Endothelial cell of umbilical vein (primary cell): Measurements from ENCODE around the gene ATOSB. TPM values are rescaled to one million over a fixed set of nuclear protein-coding genes. Genes with fewer than 3 reads are reported as not detected.

Experiments used
- BruUV-seq: library from RNA; stranded (reverse); fragments of 400-500 nt; replicated peaks from 2 replicates; lab custom pipeline; 2021; lab: Mats Ljungman, UMichigan
- CTCF ChIA-PET: fragments of 300-600, 350-600 bp; sonication (Branson Sonifier 250); formaldehyde crosslinking; loops from one replicate; lab custom pipeline; 2021; ENCODE audit warnings: antibody characterized with exemption, inconsistent platforms; lab: Charles Lee
- POLR2A ChIA-PET: fragments of 300-600, 350-600 bp; sonication (Branson Sonifier 250); formaldehyde crosslinking; loops from one replicate; lab custom pipeline; 2021; ENCODE audit warnings: antibody characterized with exemption, inconsistent platforms; lab: Charles Lee
- DNase-seq: peaks from one replicate; pipeline ENCODE4 v3.0.0-alpha.2; 2011; ENCODE audit warnings: low read depth, low spot score
- FAIRE-seq: peaks from 2 replicates; lab custom pipeline; 2011; peaks lifted over from hg19 to GRCh38; lab: Jason Lieb, UNC
- H2AFZ ChIP-seq: 2 replicates; pipeline ENCODE4 v1.6.0; 2012; ENCODE audit warnings: low read depth, low read length, control low read depth, inconsistent platforms
- H3K27ac ChIP-seq: 2 replicates; pipeline ENCODE4 v1.5.1; 2011; ENCODE audit warnings: low read depth, mild to moderate bottlenecking, control low read depth, low read length, moderate library complexity; ENCODE audit not compliant: insufficient read depth
- H3K27me3 ChIP-seq, 2 experiments: 2 replicates each; pipeline versions ENCODE4 v1.6.0 to v1.6.1; 2011; ENCODE audit warnings: low read length in 2 of 2, mixed read lengths in 1 of 2; ENCODE audit not compliant: control insufficient read depth in 2 of 2, insufficient read depth in 2 of 2
- H3K36me3 ChIP-seq, 2 experiments: 2 replicates in 1 of 2; 3 replicates in 1 of 2; pipeline ENCODE4 v1.5.1; 2011; ENCODE audit warnings: low read length in 2 of 2, mild to moderate bottlenecking in 1 of 2, moderate library complexity in 1 of 2; ENCODE audit not compliant: control insufficient read depth in 2 of 2, insufficient read depth in 2 of 2; ENCODE audit errors: extremely low read depth in 1 of 2
- H3K4me1 ChIP-seq: 3 replicates; pipeline ENCODE4 v1.5.1; 2011; ENCODE audit warnings: mild to moderate bottlenecking, low read length; ENCODE audit not compliant: control insufficient read depth, insufficient read depth; ENCODE audit errors: extremely low read depth
- H3K4me2 ChIP-seq: 2 replicates; pipeline ENCODE4 v1.6.1; 2011; ENCODE audit warnings: low read length, control low read depth, mixed read lengths; ENCODE audit not compliant: insufficient read depth
- H3K4me3 ChIP-seq, 3 experiments: fragments of 200-600 bp in 1 of 3; sonication (generic), shearing (Covaris generic) in 1 of 3; replicated peaks in 1 of 3; 2 replicates each; pipeline ENCODE4 v1.5.1; 2011 to 2016; ENCODE audit warnings: control low read depth in 3 of 3, low read length in 3 of 3, mild to moderate bottlenecking in 2 of 3, inconsistent platforms in 1 of 3, low read depth in 1 of 3, moderate library complexity in 1 of 3; ENCODE audit not compliant: insufficient read depth in 1 of 3
- H3K79me2 ChIP-seq: 2 replicates; pipeline ENCODE4 v1.6.0; 2012; ENCODE audit warnings: low read length, inconsistent platforms; ENCODE audit not compliant: control insufficient read depth, insufficient read depth
- H3K9ac ChIP-seq: replicated peaks from 2 replicates; pipeline ENCODE3; 2011; ENCODE audit warnings: low read length, control low read depth; ENCODE audit not compliant: insufficient read depth; ENCODE audit errors: extremely low read depth
- H3K9me1 ChIP-seq: replicated peaks from 3 replicates; pipeline ENCODE4 v1.6.0; 2011; ENCODE audit warnings: mild to moderate bottlenecking, low read length; ENCODE audit not compliant: control insufficient read depth, insufficient read depth; ENCODE audit errors: extremely low read depth
- H3K9me3 ChIP-seq: replicated peaks from 2 replicates; pipeline ENCODE4 v1.5.1; 2012; ENCODE audit warnings: low read length, inconsistent platforms; ENCODE audit not compliant: control insufficient read depth, insufficient read depth
- H4K20me1 ChIP-seq: replicated peaks from 2 replicates; pipeline ENCODE3; 2011; ENCODE audit warnings: mild to moderate bottlenecking, low read length; ENCODE audit not compliant: control insufficient read depth, insufficient read depth; ENCODE audit errors: extremely low read depth
- CTCF ChIP-seq, 2 donors: IDR thresholded peaks; 1 replicate in 1 of 2; 2 replicates in 1 of 2; pipeline ENCODE4 v1.5.1; 2011; ENCODE audit warnings: low read length in 2 of 2, mild to moderate bottlenecking in 2 of 2, moderate library complexity in 2 of 2, control low read depth in 1 of 2, inconsistent platforms in 1 of 2, low read depth in 1 of 2; ENCODE audit not compliant: insufficient read depth in 1 of 2; ENCODE audit errors: extremely low read depth in 1 of 2
- EZH2 ChIP-seq: IDR thresholded peaks from 2 replicates; pipeline ENCODE4 v1.6.1; 2012; ENCODE audit warnings: borderline replicate concordance, low read depth, mild to moderate bottlenecking, moderate library complexity, low read length, inconsistent platforms; ENCODE audit not compliant: severe bottlenecking
- FOS ChIP-seq: IDR thresholded peaks from 2 replicates; pipeline ENCODE4 v1.6.1; 2011; ENCODE audit warnings: mild to moderate bottlenecking, low read length, moderate library complexity, borderline replicate concordance; ENCODE audit not compliant: insufficient read depth
- GATA2 ChIP-seq: IDR thresholded peaks from 2 replicates; pipeline ENCODE4 v1.7.0; 2011; ENCODE audit warnings: low read depth, mild to moderate bottlenecking, moderate library complexity, mixed read lengths, low read length; ENCODE audit not compliant: insufficient read length, insufficient read depth
- JUN ChIP-seq: IDR thresholded peaks from 2 replicates; pipeline ENCODE4 v1.6.1; 2011; ENCODE audit warnings: borderline replicate concordance, low read depth; ENCODE audit not compliant: insufficient read length, insufficient read depth
- MAX ChIP-seq: IDR thresholded peaks from 2 replicates; pipeline ENCODE4 v1.6.1; 2011; ENCODE audit not compliant: insufficient read depth, insufficient read length
- MYC ChIP-seq: IDR thresholded peaks from one replicate; pipeline ENCODE4 v1.6.1; 2011; ENCODE audit warnings: mild to moderate bottlenecking, low read depth, low read length
- POLR2A ChIP-seq: IDR thresholded peaks from 2 replicates; pipeline ENCODE4 v1.6.1; 2012; ENCODE audit warnings: low read depth, mild to moderate bottlenecking, control low read depth, low read length
- POLR2AphosphoS5 ChIP-seq: IDR thresholded peaks from 2 replicates; pipeline ENCODE4 v1.6.1; 2012; ENCODE audit warnings: low read depth, mild to moderate bottlenecking, control low read depth, low read length, moderate library complexity; ENCODE audit not compliant: insufficient read depth
- dilution Hi-C: fragments of 300-500 bp; cut with MboI; formaldehyde crosslinking; loops from one replicate; pipeline ENCODE4 v1.15.0; 2019; ENCODE audit warnings: low sequenced_read_pairs; ENCODE audit not compliant: extremely low pct_ligation_motif_present
- intact Hi-C: fragments of 100-400 bp; cut with micrococcal nuclease; formaldehyde crosslinking; loops from one replicate; pipeline ENCODE4 v1.10.0; 2022
- polyA plus RNA-seq, 4 experiments: library from polyadenylated mRNA; depleted of rRNA in 3 of 4; stranded (reverse) in 3 of 4; unstranded in 1 of 4; fragments of >200 nt; gene quantifications; 2 replicates each; pipeline versions ENCODE4 v1.2.1 to v1.2.3, GENCODE V29; 2011 to 2012; ENCODE audit warnings: missing spikeins in 1 of 4
- total RNA-seq: library from RNA; stranded (reverse); gene quantifications from 2 replicates; pipeline ENCODE4 v1.2.3, GENCODE V29; 2021

Gene ATOSB
- total and polyA plus RNA-seq, 2 donors (not counting 3 experiments of a cell fraction or from before 2014, with no cell fraction given), result 34.7 to 58.0 TPM

- H3K36me3 ChIP-seq, result peaks cover 6 to 35% of the 10 kb centered on the region in 2 experiments
- H3K9ac ChIP-seq, result no peak overlapping the region
- no peaks in the 10 kb centered on the region for H3K9me3 ChIP-seq
- no peak overlapping the region for H2AFZ ChIP-seq
- H3K9me1 ChIP-seq, result no peaks in the 10 kb centered on the region
- H3K4me2 ChIP-seq, result no peak overlapping the region
- POLR2A ChIA-PET, result no interaction called here
- DNase-seq (no peak), FAIRE-seq (no peak)
- H3K27me3 ChIP-seq, result no peaks in the 10 kb centered on the region
- TF ChIP-seq POLR2AphosphoS5 (no peak), FOS (no peak), MAX (no peak), EZH2 (no peak), GATA2 (no peak), CTCF (IDR thresholded peaks at IDR 0.05; ENCODE audit: extremely low read depth in 1 of 2, insufficient read depth in 1 of 2, low read depth in 1 of 2, low read length in 2 of 2) (no peak), JUN (no peak), POLR2A (no peak), MYC (no peak)
- intact Hi-C loops (no loop called here), dilution Hi-C loops (no loop called here)
- H3K4me1 ChIP-seq, result peaks cover 37% of the 10 kb centered on the region
- H3K27ac ChIP-seq, result no peak overlapping the region
- BruUV-seq, result no TSS peak
- no peaks in the 10 kb centered on the region for H4K20me1 ChIP-seq
- H3K4me3 ChIP-seq, result no peak overlapping the region
- CTCF ChIA-PET, result no interaction called here
- peaks cover 30% of the 10 kb centered on the region for H3K79me2 ChIP-seq
Observed at GRCh38 chr9:35108946-35109575, 6.6 kb downstream of the ATOSB start.
